ENCODE results near the gene FAM219A. TPM values are rescaled to one million over a fixed set of nuclear protein-coding genes. Genes with fewer than 3 reads are reported as not detected.
"Not testable (repeated sequence)": the region's sequence is repeated elsewhere in the genome, so short reads cannot be mapped to it uniquely, and the experiment has no call there.

Gene FAM219A
- total and polyA plus RNA-seq, 7 experiments from 2014 or later = 0.67 to 14.6 (median 12.4) TPM

DNA sequence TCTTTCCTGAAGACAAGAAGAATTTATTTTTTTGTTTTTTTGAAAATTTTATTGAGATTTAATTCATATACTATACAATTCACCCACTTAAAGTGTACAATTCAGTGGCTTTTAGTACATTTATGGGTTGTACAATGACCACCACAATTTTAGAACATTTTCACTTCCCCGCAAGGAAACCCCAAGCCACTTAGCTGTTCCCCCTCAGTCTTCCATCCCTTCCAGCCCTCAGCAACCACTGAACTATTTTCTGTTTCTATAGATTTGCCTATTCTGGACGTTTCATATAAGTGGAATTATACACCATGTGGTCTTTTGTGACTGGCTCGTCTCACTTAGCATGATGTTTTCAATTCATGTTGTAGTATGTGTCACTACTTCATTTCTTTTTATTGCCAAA lies 28.2 kb upstream of the FAM219A start:
- H3K9me3 ChIP-seq (ENCODE audit: control insufficient read depth in 2 of 3, low read length in 3 of 3) = no peaks in the 10 kb centered on the region
- intact Hi-C loops (cut with micrococcal nuclease) = no loop called here
- no peaks in the 10 kb centered on the region for H3K9me3 Mint-ChIP-seq
- ATAC-seq = no peak
- POLR2A ChIA-PET = no interaction called here
- H3K4me3 ChIP-seq (ENCODE audit: low read length) = no peak overlapping the region
- H3K36me3 ChIP-seq (ENCODE audit: control insufficient read depth in 2 of 3, insufficient read depth in 3 of 3, low read length in 3 of 3) = no peaks in the 10 kb centered on the region
- H3K4me3 Mint-ChIP-seq = no peak overlapping the region
- no peak overlapping the region for H3K27ac ChIP-seq (ENCODE audit: low read depth, low read length)
- CTCF ChIA-PET = no interaction called here
- H3K36me3 Mint-ChIP-seq = no peaks in the 10 kb centered on the region
- no peak overlapping the region for H3K27ac Mint-ChIP-seq
- H3K4me1 ChIP-seq (ENCODE audit: control insufficient read depth in 2 of 2, insufficient read depth in 2 of 2, low read length in 2 of 2) = no peaks in the 10 kb centered on the region
- H3K27me3 Mint-ChIP-seq = peaks cover 10 to 29% (median 23%) of the 10 kb centered on the region in 5 donors
- no peaks in the 10 kb centered on the region for H3K4me1 Mint-ChIP-seq
- no peaks in the 10 kb centered on the region for H3K27me3 ChIP-seq (ENCODE audit: control insufficient read depth in 2 of 2, insufficient read depth in 2 of 2, low read length in 2 of 2)
- no peak for DNase-seq

DNA sequence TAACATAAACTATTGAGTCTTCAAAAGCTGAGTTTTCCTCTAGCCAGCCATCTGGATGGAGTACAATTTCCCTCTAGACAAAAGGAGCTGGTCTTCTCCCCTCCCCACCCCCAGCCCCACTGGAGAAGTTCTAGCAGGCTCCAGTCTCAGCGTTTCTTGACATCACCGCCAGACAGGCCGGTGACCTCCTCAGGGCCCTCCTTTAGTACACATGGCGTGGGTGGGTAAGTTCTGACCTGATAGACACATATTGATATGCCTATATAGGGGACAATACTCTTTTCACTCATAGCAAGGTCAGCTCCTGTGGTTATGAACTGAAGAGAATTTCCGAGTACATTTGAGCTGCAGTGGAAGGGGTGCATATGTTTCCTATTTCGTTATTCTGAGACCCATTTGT lies 27.5 kb upstream of the FAM219A start:
- POLR2A ChIA-PET = no interaction called here
- Mint-ChIP-seq H3K27me3 (peaks cover 8 to 29% (median 19%) of the 10 kb centered on the region in 5 donors), H3K4me3 (no peak overlapping the region), H3K36me3 (no peaks in the 10 kb centered on the region), H3K4me1 (no peaks in the 10 kb centered on the region), H3K27ac (no peak overlapping the region), H3K9me3 (no peaks in the 10 kb centered on the region)
- no peaks in the 10 kb centered on the region for H3K36me3 ChIP-seq (ENCODE audit: control insufficient read depth in 2 of 3, insufficient read depth in 3 of 3, low read length in 3 of 3)
- H3K4me3 ChIP-seq (ENCODE audit: low read length) = no peak overlapping the region
- CTCF ChIA-PET = no interaction called here
- H3K4me1 ChIP-seq (ENCODE audit: control insufficient read depth in 2 of 2, insufficient read depth in 2 of 2, low read length in 2 of 2) = no peaks in the 10 kb centered on the region
- ATAC-seq (no peak), DNase-seq (no peak)
- no peak overlapping the region for H3K27ac ChIP-seq (ENCODE audit: low read depth, low read length)
- intact Hi-C loops (cut with micrococcal nuclease) = no loop called here
- no peaks in the 10 kb centered on the region for H3K9me3 ChIP-seq (ENCODE audit: control insufficient read depth in 2 of 3, low read length in 3 of 3)
- no peaks in the 10 kb centered on the region for H3K27me3 ChIP-seq (ENCODE audit: control insufficient read depth in 2 of 2, insufficient read depth in 2 of 2, low read length in 2 of 2)

DNA sequence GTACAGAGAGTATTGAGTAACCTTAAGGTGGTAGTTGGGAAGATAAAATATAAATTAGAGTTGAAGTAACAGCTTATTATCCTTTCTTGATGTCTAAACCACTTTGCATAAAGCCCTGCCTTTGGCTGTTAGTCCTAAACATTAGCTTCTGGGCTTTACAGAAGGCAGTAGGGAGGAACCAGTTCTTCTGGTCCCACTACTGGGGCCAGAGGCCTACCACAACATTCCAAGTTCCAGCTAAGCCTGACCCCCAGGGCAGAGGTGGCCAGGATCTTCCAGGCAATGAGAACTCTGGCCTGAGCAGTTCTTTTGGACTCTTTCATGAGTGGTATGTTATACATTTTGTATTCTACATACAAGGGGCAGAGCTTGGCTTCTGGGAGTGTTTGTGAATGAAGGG lies 26.3 kb upstream of the FAM219A start:
- H3K27me3 Mint-ChIP-seq = peaks cover 8 to 27% (median 20%) of the 10 kb centered on the region in 5 donors
- no peak overlapping the region for H3K4me3 Mint-ChIP-seq
- ChIA-PET CTCF (no interaction called here), POLR2A (no interaction called here)
- no peak for ATAC-seq
- Histone ChIP-seq H3K4me3 (ENCODE audit: low read length) (no peak overlapping the region), H3K27ac (ENCODE audit: low read depth, low read length) (no peak overlapping the region), H3K4me1 (ENCODE audit: control insufficient read depth in 2 of 2, insufficient read depth in 2 of 2, low read length in 2 of 2) (no peaks in the 10 kb centered on the region), H3K36me3 (ENCODE audit: control insufficient read depth in 2 of 3, insufficient read depth in 3 of 3, low read length in 3 of 3) (no peaks in the 10 kb centered on the region), H3K27me3 (ENCODE audit: control insufficient read depth in 2 of 2, insufficient read depth in 2 of 2, low read length in 2 of 2) (no peaks in the 10 kb centered on the region), H3K9me3 (ENCODE audit: control insufficient read depth in 2 of 3, low read length in 3 of 3) (no peaks in the 10 kb centered on the region)
- H3K4me1 Mint-ChIP-seq = no peaks in the 10 kb centered on the region
- H3K36me3 Mint-ChIP-seq = no peaks in the 10 kb centered on the region
- H3K27ac Mint-ChIP-seq = no peak overlapping the region
- DNase-seq = no peak
- intact Hi-C loops (cut with micrococcal nuclease) = no loop called here
- H3K9me3 Mint-ChIP-seq = no peaks in the 10 kb centered on the region

DNA sequence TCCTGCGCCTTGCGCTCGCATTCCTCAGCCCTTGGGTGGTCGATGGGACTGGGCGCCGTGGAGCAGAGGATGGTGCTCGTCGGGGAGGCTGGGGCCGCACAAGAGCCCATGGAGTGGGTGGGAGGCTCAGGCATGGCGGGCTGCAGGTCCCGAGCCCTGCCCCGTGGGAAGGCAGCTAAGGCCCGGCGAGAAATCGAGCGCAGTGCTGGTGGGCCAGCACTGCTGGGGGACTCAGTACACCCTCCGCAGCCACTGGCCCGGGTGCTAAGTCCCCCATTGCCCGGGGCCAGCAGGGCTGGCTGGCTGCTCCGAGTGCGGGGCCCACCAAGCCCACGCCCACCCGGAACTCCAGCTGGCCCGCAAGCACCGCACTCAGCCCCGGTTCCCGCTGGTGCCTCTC lies 24.4 kb upstream of the FAM219A start:
- H3K9me3 ChIP-seq (ENCODE audit: control insufficient read depth in 2 of 3, low read length in 3 of 3); POLR2A ChIA-PET; ATAC-seq; H3K9me3 Mint-ChIP-seq; H3K36me3 Mint-ChIP-seq; H3K4me3 Mint-ChIP-seq; H3K4me1 Mint-ChIP-seq; H3K36me3 ChIP-seq (ENCODE audit: control insufficient read depth in 2 of 3, insufficient read depth in 3 of 3, low read length in 3 of 3); intact Hi-C loops (cut with micrococcal nuclease); CTCF ChIA-PET; H3K27ac ChIP-seq (ENCODE audit: low read depth, low read length); H3K4me3 ChIP-seq (ENCODE audit: low read length); H3K4me1 ChIP-seq (ENCODE audit: control insufficient read depth in 2 of 2, insufficient read depth in 2 of 2, low read length in 2 of 2); H3K27ac Mint-ChIP-seq; H3K27me3 ChIP-seq (ENCODE audit: control insufficient read depth in 2 of 2, insufficient read depth in 2 of 2, low read length in 2 of 2); DNase-seq: not testable (repeated sequence)
- peaks cover 0 to 18% (median 12%) of the 10 kb centered on the region in 5 donors for H3K27me3 Mint-ChIP-seq

DNA sequence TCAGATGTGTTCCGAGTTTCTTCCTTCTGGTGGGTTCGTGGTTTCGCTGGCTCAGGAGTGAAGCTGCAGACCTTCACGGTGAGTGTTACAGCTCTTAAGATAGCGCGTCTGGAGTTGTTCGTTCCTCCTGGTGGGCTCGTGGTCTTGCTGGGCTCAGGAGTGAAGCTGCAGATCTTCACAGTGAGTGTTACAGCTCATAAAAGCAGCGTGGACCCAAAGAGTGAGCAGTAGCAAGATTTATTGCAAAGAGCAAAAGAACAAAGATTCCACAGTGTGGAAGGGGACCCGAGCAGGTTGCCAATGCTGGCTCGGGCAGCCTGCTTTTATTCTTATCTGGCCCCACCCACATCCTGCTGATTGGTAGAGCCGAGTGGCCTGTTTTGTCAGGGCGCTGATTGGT lies 23.2 kb upstream of the FAM219A start:
- H3K4me3 ChIP-seq (ENCODE audit: low read length); H3K36me3 ChIP-seq (ENCODE audit: control insufficient read depth in 2 of 3, insufficient read depth in 3 of 3, low read length in 3 of 3); H3K36me3 Mint-ChIP-seq; H3K27me3 ChIP-seq (ENCODE audit: control insufficient read depth in 2 of 2, insufficient read depth in 2 of 2, low read length in 2 of 2); intact Hi-C loops (cut with micrococcal nuclease); H3K4me1 Mint-ChIP-seq; CTCF ChIA-PET; H3K9me3 ChIP-seq (ENCODE audit: control insufficient read depth in 2 of 3, low read length in 3 of 3); H3K27ac ChIP-seq (ENCODE audit: low read depth, low read length); H3K4me1 ChIP-seq (ENCODE audit: control insufficient read depth in 2 of 2, insufficient read depth in 2 of 2, low read length in 2 of 2); POLR2A ChIA-PET; H3K9me3 Mint-ChIP-seq; DNase-seq; H3K4me3 Mint-ChIP-seq; ATAC-seq: not testable (repeated sequence)
- H3K27me3 Mint-ChIP-seq = peaks cover under 1 to 15% (median 13%) of the 10 kb centered on the region in 5 donors
- H3K27ac Mint-ChIP-seq = peak overlapping the region in 1 of 9 donors; percentile 13

DNA sequence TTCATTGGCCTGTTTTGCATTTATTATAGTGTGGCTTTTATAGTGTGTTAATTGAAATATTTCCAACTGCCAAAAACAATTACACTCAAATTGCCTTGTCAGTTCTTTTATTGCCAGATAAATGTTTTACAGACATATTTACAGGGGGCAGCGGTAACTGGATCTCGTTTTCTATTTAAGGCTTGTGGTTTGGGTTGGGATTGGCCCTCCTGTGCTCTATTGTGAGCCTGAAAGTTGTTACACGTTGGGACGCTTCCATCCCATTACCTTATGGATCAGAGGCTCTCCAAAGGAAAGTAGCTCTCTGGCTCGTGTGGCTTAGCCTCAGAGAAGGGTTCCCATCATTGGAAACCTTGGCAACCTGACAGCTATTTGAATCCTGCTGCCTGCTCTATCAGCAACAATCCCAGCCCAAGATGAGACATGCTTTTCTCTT lies 21.1 kb upstream of the FAM219A start:
- H3K9me3 ChIP-seq (ENCODE audit: control insufficient read depth in 2 of 3, low read length in 3 of 3) = no peaks in the 10 kb centered on the region
- no peak overlapping the region for H3K4me3 ChIP-seq (ENCODE audit: low read length)
- ATAC-seq (no peak), DNase-seq (no peak)
- H3K36me3 ChIP-seq (ENCODE audit: control insufficient read depth in 2 of 3, insufficient read depth in 3 of 3, low read length in 3 of 3) = no peaks in the 10 kb centered on the region
- Mint-ChIP-seq H3K36me3 (no peaks in the 10 kb centered on the region), H3K9me3 (no peaks in the 10 kb centered on the region), H3K27me3 (peaks cover 4 to 26% (median 9%) of the 10 kb centered on the region in 5 donors), H3K4me1 (peaks cover 0 to 3% (median 0%) of the 10 kb centered on the region in 7 donors), H3K27ac (no peak overlapping the region), H3K4me3 (no peak overlapping the region)
- no peaks in the 10 kb centered on the region for H3K27me3 ChIP-seq (ENCODE audit: control insufficient read depth in 2 of 2, insufficient read depth in 2 of 2, low read length in 2 of 2)
- H3K4me1 ChIP-seq (ENCODE audit: control insufficient read depth in 2 of 2, insufficient read depth in 2 of 2, low read length in 2 of 2) = no peaks in the 10 kb centered on the region
- H3K27ac ChIP-seq (ENCODE audit: low read depth, low read length) = no peak overlapping the region
- POLR2A ChIA-PET = no interaction called here
- CTCF ChIA-PET = no interaction called here
- intact Hi-C loops (cut with micrococcal nuclease) = no loop called here

DNA sequence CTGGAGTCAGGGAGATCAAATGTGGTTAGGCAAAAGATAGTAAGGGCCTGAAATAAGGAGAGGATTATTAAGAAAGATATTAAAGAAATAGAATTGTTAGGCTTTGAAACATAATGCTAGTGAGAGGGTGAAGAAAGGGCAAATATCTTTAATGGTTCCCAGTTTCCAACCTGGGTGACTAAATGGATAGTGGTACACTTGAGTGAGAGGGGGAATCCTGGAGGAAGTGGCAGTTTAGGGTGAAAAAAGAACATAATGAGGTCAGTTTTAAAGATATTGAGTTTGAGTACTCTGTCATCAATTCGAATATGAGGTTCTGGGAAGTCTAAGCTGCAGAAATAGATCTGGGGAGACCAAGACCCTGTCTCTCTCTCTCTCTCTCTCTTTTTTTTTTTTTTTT lies 19.2 kb upstream of the FAM219A start:
- H3K4me3 ChIP-seq (ENCODE audit: low read length) = no peak overlapping the region
- Mint-ChIP-seq H3K36me3 (no peaks in the 10 kb centered on the region), H3K27ac (no peak overlapping the region), H3K4me1 (peaks cover 0 to 3% (median 0%) of the 10 kb centered on the region in 7 donors), H3K9me3 (no peaks in the 10 kb centered on the region), H3K4me3 (no peak overlapping the region), H3K27me3 (peaks cover 4 to 26% (median 9%) of the 10 kb centered on the region in 5 donors)
- no peak for ATAC-seq
- intact Hi-C loops (cut with micrococcal nuclease) = no loop called here
- POLR2A ChIA-PET = no interaction called here
- H3K36me3 ChIP-seq (ENCODE audit: control insufficient read depth in 2 of 3, insufficient read depth in 3 of 3, low read length in 3 of 3) = no peaks in the 10 kb centered on the region
- no peaks in the 10 kb centered on the region for H3K4me1 ChIP-seq (ENCODE audit: control insufficient read depth in 2 of 2, insufficient read depth in 2 of 2, low read length in 2 of 2)
- no peaks in the 10 kb centered on the region for H3K9me3 ChIP-seq (ENCODE audit: control insufficient read depth in 2 of 3, low read length in 3 of 3)
- H3K27ac ChIP-seq (ENCODE audit: low read depth, low read length) = no peak overlapping the region
- no peaks in the 10 kb centered on the region for H3K27me3 ChIP-seq (ENCODE audit: control insufficient read depth in 2 of 2, insufficient read depth in 2 of 2, low read length in 2 of 2)
- DNase-seq = no peak
- CTCF ChIA-PET = no interaction called here

All from naive thymus-derived CD4-positive, alpha-beta T cell (primary cell).